ENCODE data around the gene MSH2. TPM values are rescaled to one million over a fixed set of nuclear protein-coding genes. Genes with fewer than 3 reads are reported as not detected.
"Not testable (repeated sequence)": the region's sequence is repeated elsewhere in the genome, so short reads cannot be mapped to it uniquely, and the experiment has no call there.

Gene MSH2
- total RNA-seq, 2 donors from 2014 or later, result 30.9 to 43.5 TPM

- H3K36me3 Mint-ChIP-seq, result peaks cover 14% of the 10 kb centered on the region
- H3K27ac Mint-ChIP-seq, result peak overlapping the region in 1 of 2 donors; percentile 53
- ATAC-seq (no peak), DNase-seq (ENCODE audit: low spot score) (no peak)
- no peak overlapping the region for H3K4me3 Mint-ChIP-seq
- peaks cover 28% of the 10 kb centered on the region in 2 donors for H3K4me1 Mint-ChIP-seq (ENCODE audit: low read depth in 2 of 2)
- H3K27me3 Mint-ChIP-seq, result no peaks in the 10 kb centered on the region
- H3K9me3 Mint-ChIP-seq, result peaks cover 10% of the 10 kb centered on the region
These were observed 95.0 kb downstream of the MSH2 start for GRCh38 chr2:47497843-47498460.

- Mint-ChIP-seq H3K4me1 (ENCODE audit: low read depth in 2 of 2) (peaks cover 29 to 31% of the 10 kb centered on the region in 2 donors), H3K4me3 (no peak overlapping the region), H3K27me3 (no peaks in the 10 kb centered on the region), H3K9me3 (peaks cover 10% of the 10 kb centered on the region), H3K27ac (no peak overlapping the region), H3K36me3 (peaks cover 8% of the 10 kb centered on the region)
- ATAC-seq (no peak), DNase-seq (ENCODE audit: low spot score) (no peak)
These were observed 96.1 kb downstream of the MSH2 start for GRCh38 chr2:47499093-47499492.

- Mint-ChIP-seq H3K4me1 (ENCODE audit: low read depth in 2 of 2) (peaks cover 33 to 35% of the 10 kb centered on the region in 2 donors), H3K27ac (peak overlapping the region in 1 of 2 donors; percentile 78), H3K4me3 (no peak overlapping the region), H3K36me3 (peaks cover 8% of the 10 kb centered on the region), H3K27me3 (no peaks in the 10 kb centered on the region), H3K9me3 (peaks cover 13% of the 10 kb centered on the region)
- no peak for ATAC-seq
- no peak for DNase-seq (ENCODE audit: low spot score)
These were observed 96.8 kb downstream of the MSH2 start for GRCh38 chr2:47499621-47500309.

- Mint-ChIP-seq H3K36me3 (peaks cover 8% of the 10 kb centered on the region), H3K27ac (peak overlapping the region; percentile 86 to 90), H3K27me3 (no peaks in the 10 kb centered on the region), H3K4me3 (peak overlapping the region; percentile 86), H3K4me1 (ENCODE audit: low read depth in 2 of 2) (peaks cover 33 to 35% of the 10 kb centered on the region in 2 donors), H3K9me3 (peaks cover 15% of the 10 kb centered on the region)
- ATAC-seq (peak; percentile 74 to 82), DNase-seq (ENCODE audit: low spot score) (peak; percentile 70)
These were observed 98.6 kb downstream of the MSH2 start for GRCh38 chr2:47501374-47502200.

- Mint-ChIP-seq H3K4me1 (ENCODE audit: low read depth in 2 of 2) (peaks cover 33 to 35% of the 10 kb centered on the region in 2 donors), H3K27ac (peak overlapping the region; percentile 86 to 90), H3K9me3 (peaks cover 15% of the 10 kb centered on the region), H3K4me3 (peak overlapping the region; percentile 86)
- H3K27me3 Mint-ChIP-seq; DNase-seq (ENCODE audit: low spot score); ATAC-seq; H3K36me3 Mint-ChIP-seq: not testable (repeated sequence)
These were observed 99.5 kb downstream of the MSH2 start for GRCh38 chr2:47502498-47502897.

- peaks cover 15% of the 10 kb centered on the region for H3K9me3 Mint-ChIP-seq
- H3K27ac Mint-ChIP-seq, result peak overlapping the region in 1 of 2 donors; percentile 23
- H3K36me3 Mint-ChIP-seq, result peaks cover 8% of the 10 kb centered on the region
- DNase-seq (ENCODE audit: low spot score) (no peak), ATAC-seq (no peak)
- H3K27me3 Mint-ChIP-seq, result no peaks in the 10 kb centered on the region
- H3K4me1 Mint-ChIP-seq (ENCODE audit: low read depth in 2 of 2), result peaks cover 38 to 39% of the 10 kb centered on the region in 2 donors
- H3K4me3 Mint-ChIP-seq, result no peak overlapping the region
These were observed 100.6 kb downstream of the MSH2 start for GRCh38 chr2:47503481-47504070.

- Mint-ChIP-seq H3K36me3 (peaks cover 8% of the 10 kb centered on the region), H3K27ac (peak overlapping the region in 1 of 2 donors; percentile 23), H3K27me3 (no peaks in the 10 kb centered on the region), H3K4me3 (no peak overlapping the region), H3K4me1 (ENCODE audit: low read depth in 2 of 2) (peaks cover 45 to 46% of the 10 kb centered on the region in 2 donors), H3K9me3 (peaks cover 15% of the 10 kb centered on the region)
- ATAC-seq, result no peak
- no peak for DNase-seq (ENCODE audit: low spot score)
These were observed 101.3 kb downstream of the MSH2 start for GRCh38 chr2:47504174-47504810.

- ATAC-seq (no peak), DNase-seq (ENCODE audit: low spot score) (no peak)
- peaks cover 12% of the 10 kb centered on the region for H3K9me3 Mint-ChIP-seq
- H3K36me3 Mint-ChIP-seq, result no peaks in the 10 kb centered on the region
- no peak overlapping the region for H3K4me3 Mint-ChIP-seq
- no peaks in the 10 kb centered on the region for H3K27me3 Mint-ChIP-seq
- peaks cover 37 to 44% of the 10 kb centered on the region in 2 donors for H3K4me1 Mint-ChIP-seq (ENCODE audit: low read depth in 2 of 2)
- H3K27ac Mint-ChIP-seq, result no peak overlapping the region
These were observed 103.1 kb downstream of the MSH2 start for GRCh38 chr2:47506024-47506423.

GRCh38 chr2:47506436-47506835 lies 103.5 kb downstream of the MSH2 start:
- Mint-ChIP-seq H3K4me3 (no peak overlapping the region), H3K27me3 (no peaks in the 10 kb centered on the region), H3K4me1 (ENCODE audit: low read depth in 2 of 2) (peaks cover 33 to 39% of the 10 kb centered on the region in 2 donors), H3K36me3 (no peaks in the 10 kb centered on the region), H3K9me3 (peaks cover 12% of the 10 kb centered on the region), H3K27ac (no peak overlapping the region)
- ATAC-seq (no peak), DNase-seq (ENCODE audit: low spot score) (no peak)

- H3K9me3 Mint-ChIP-seq, result peaks cover 6% of the 10 kb centered on the region
- no peaks in the 10 kb centered on the region for H3K36me3 Mint-ChIP-seq
These were observed 105.1 kb downstream of the MSH2 start for GRCh38 chr2:47508080-47508479.

GRCh38 chr2:47508641-47509040 lies 105.7 kb downstream of the MSH2 start:
- no peaks in the 10 kb centered on the region for H3K36me3 Mint-ChIP-seq
- no peaks in the 10 kb centered on the region for H3K27me3 Mint-ChIP-seq
- H3K4me1 Mint-ChIP-seq (ENCODE audit: low read depth in 2 of 2), result peaks cover 18 to 28% of the 10 kb centered on the region in 2 donors
- H3K4me3 Mint-ChIP-seq, result peak overlapping the region; percentile 37
- peak in 1 of 2 donors; percentile 50 for ATAC-seq
- DNase-seq (ENCODE audit: low spot score), result no peak
- H3K9me3 Mint-ChIP-seq, result peaks cover 6% of the 10 kb centered on the region
- H3K27ac Mint-ChIP-seq, result peak overlapping the region; percentile 19 to 60

More at GRCh38 chr2:47508080-47508479, 105.1 kb downstream of the MSH2 start:
- H3K4me3 Mint-ChIP-seq, result no peak overlapping the region
- DNase-seq (ENCODE audit: low spot score) (no peak), ATAC-seq (no peak)
- H3K27me3 Mint-ChIP-seq, result no peaks in the 10 kb centered on the region
- H3K27ac Mint-ChIP-seq, result peak overlapping the region in 1 of 2 donors; percentile 60
- H3K4me1 Mint-ChIP-seq (ENCODE audit: low read depth in 2 of 2), result peaks cover 18 to 26% of the 10 kb centered on the region in 2 donors

GRCh38 chr2:47509250-47509649 lies 106.3 kb downstream of the MSH2 start:
- ATAC-seq, result peak; percentile 56 to 60
- Mint-ChIP-seq H3K36me3 (no peaks in the 10 kb centered on the region), H3K4me1 (ENCODE audit: low read depth in 2 of 2) (peaks cover 15 to 26% of the 10 kb centered on the region in 2 donors), H3K4me3 (peak overlapping the region; percentile 37), H3K9me3 (peaks cover 5% of the 10 kb centered on the region), H3K27me3 (no peaks in the 10 kb centered on the region), H3K27ac (peak overlapping the region; percentile 19 to 60)
- DNase-seq (ENCODE audit: low spot score), result no peak

GRCh38 chr2:47509821-47510385 lies 106.9 kb downstream of the MSH2 start:
- DNase-seq (ENCODE audit: low spot score) (no peak), ATAC-seq (no peak)
- no peak overlapping the region for H3K27ac Mint-ChIP-seq
- H3K27me3 Mint-ChIP-seq, result no peaks in the 10 kb centered on the region
- no peak overlapping the region for H3K4me3 Mint-ChIP-seq
- peaks cover 13 to 24% of the 10 kb centered on the region in 2 donors for H3K4me1 Mint-ChIP-seq (ENCODE audit: low read depth in 2 of 2)
- H3K9me3 Mint-ChIP-seq, result peaks cover 3% of the 10 kb centered on the region
- H3K36me3 Mint-ChIP-seq, result no peaks in the 10 kb centered on the region

Measured in natural killer cell treated with Interleukin-12 subunit alpha and Interleukin-12 subunit beta and Interleukin-15 and Interleukin-18, amount 100 ng/mL, for 72 hours (primary cell).